ENCODE measurements around the gene TSSK2. TPM values are rescaled to one million over a fixed set of nuclear protein-coding genes. Genes with fewer than 3 reads are reported as not detected.

TSSK2 gene
- total and polyA plus RNA-seq, 4 experiments from 2014 or later = not detected

DNA sequence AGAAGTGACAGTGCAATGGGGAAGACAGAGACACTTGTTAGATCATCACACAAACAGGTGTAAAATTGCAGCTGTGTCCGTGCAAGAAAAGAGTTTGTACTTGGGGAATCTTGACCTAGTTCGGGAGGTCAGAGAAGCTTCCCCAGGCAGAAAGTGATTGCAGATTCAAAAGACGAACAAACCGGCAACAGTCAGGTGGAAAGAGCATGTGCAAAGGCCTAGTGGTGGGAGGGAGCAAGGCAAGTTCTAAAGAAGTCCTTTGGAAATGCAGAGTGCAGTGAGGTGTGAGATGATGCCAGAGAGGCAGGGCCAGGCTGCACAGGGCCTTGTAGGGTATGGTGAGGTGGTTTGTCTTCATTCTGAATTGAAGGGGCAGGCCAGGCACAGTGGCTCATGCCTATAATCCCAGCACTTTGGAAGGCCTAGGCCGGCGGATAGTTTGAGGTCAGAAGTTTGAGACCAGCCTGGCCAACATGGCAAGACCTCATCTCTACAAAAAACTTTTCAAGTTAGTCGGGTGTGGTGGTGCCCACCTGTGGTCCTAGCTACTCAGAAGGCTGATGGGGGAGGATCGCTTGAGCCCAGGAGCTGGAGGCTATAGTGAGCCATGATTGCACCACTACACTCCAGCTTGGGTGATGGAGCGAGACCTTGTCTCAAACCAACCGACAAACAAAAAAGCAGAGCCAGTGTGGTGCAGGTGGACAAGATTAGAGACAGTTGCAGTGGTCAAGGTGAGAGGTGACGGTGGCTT lies 15.3 kb downstream of the TSSK2 start:
- Mint-ChIP-seq H3K27ac (peak overlapping the region in 4 of 7 donors; percentile 4 to 69 (median 7)), H3K36me3 (peaks cover 1 to 17% of the 10 kb centered on the region in 2 donors), H3K4me1 (peaks cover 14 to 33% (median 23%) of the 10 kb centered on the region in 4 donors), H3K4me3 (peak overlapping the region in 1 of 8 donors; percentile 23), H3K27me3 (peaks cover 8 to 14% of the 10 kb centered on the region in 2 donors), H3K9me3 (peaks cover 0 to 1% (median 0%) of the 10 kb centered on the region in 8 donors)
- Histone ChIP-seq H3K9me3 (ENCODE audit: control insufficient read depth in 1 of 2, low read length in 2 of 2) (no peaks in the 10 kb centered on the region), H3K36me3 (ENCODE audit: insufficient read depth, low read length) (peaks cover 9% of the 10 kb centered on the region), H3K27me3 (ENCODE audit: insufficient read depth, low read length) (peaks cover 14% of the 10 kb centered on the region), H3K4me1 (ENCODE audit: insufficient read depth, low read length) (peaks cover 12% of the 10 kb centered on the region), H3K27ac (ENCODE audit: low read depth, low read length) (no peak overlapping the region), H3K4me3 (ENCODE audit: low read length in 2 of 2) (no peak overlapping the region)
- DNase-seq = no peak
- CTCF ChIA-PET (ENCODE audit: partially characterized antibody) = interaction anchor here (0.8 to 2.6 kb wide), 6 partner anchors 8 to 486 kb away, joined by 3 to 13 read pairs (median 8); partner anchors contain the start of genes CDC45 and UFD1
- intact Hi-C loops (cut with micrococcal nuclease) = no loop called here
- POLR2A ChIA-PET (ENCODE audit: partially characterized antibody) = no interaction called here

DNA sequence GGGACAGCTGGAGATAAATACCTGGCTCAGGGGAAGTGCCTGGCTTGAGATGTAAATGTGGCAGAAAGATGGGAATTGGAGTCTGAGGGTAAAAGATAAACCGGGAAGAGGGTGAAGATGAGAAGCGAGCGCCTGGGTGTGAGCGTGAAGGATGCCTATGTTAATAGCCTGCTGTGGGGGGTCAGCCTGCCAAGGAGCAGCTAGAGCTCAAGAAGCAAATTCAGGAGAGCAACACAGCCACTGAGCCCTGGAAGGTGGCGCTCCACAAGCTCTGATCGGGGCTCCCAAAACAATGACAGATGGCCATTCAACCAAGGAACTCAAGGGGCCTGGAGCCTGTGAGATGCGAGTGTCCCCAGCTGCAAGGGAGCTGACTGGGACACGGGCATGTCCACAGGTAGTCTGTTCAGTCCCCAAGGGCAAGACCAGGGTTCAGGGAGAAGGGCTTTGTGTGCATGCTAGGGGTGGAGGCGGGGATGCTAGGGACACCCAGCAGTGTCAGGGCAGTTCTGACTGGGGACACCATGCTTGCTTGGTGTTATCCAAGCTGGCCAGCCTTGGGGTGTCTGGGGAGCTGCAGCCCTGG lies 16.2 kb downstream of the TSSK2 start:
- Mint-ChIP-seq H3K9me3 (peaks cover 0 to 6% (median under 1%) of the 10 kb centered on the region in 8 donors), H3K4me3 (peak overlapping the region in 1 of 8 donors; percentile 30), H3K36me3 (peaks cover 0 to 10% of the 10 kb centered on the region in 2 donors), H3K4me1 (peaks cover 17 to 41% (median 27%) of the 10 kb centered on the region in 4 donors), H3K27me3 (peaks cover 15 to 22% of the 10 kb centered on the region in 2 donors), H3K27ac (peak overlapping the region in 3 of 7 donors; percentile 5 to 69 (median 55))
- Histone ChIP-seq H3K4me3 (ENCODE audit: low read length in 2 of 2) (no peak overlapping the region), H3K4me1 (ENCODE audit: insufficient read depth, low read length) (peaks cover 12% of the 10 kb centered on the region), H3K27ac (ENCODE audit: low read depth, low read length) (no peak overlapping the region), H3K27me3 (ENCODE audit: insufficient read depth, low read length) (peaks cover 23% of the 10 kb centered on the region), H3K36me3 (ENCODE audit: insufficient read depth, low read length) (peaks cover 4% of the 10 kb centered on the region), H3K9me3 (ENCODE audit: control insufficient read depth in 1 of 2, low read length in 2 of 2) (no peaks in the 10 kb centered on the region)
- intact Hi-C loops (cut with micrococcal nuclease) = no loop called here
- CTCF ChIA-PET (ENCODE audit: partially characterized antibody) = interaction anchor here (2.3 kb wide), 1 partner anchor 483 kb away, joined by 13 read pairs; no protein-coding TSS in a partner anchor
- no peak for DNase-seq
- POLR2A ChIA-PET (ENCODE audit: partially characterized antibody) = interaction anchor here (2.0 kb wide), 1 partner anchor 483 kb away, joined by 6 read pairs; no protein-coding TSS in a partner anchor

DNA sequence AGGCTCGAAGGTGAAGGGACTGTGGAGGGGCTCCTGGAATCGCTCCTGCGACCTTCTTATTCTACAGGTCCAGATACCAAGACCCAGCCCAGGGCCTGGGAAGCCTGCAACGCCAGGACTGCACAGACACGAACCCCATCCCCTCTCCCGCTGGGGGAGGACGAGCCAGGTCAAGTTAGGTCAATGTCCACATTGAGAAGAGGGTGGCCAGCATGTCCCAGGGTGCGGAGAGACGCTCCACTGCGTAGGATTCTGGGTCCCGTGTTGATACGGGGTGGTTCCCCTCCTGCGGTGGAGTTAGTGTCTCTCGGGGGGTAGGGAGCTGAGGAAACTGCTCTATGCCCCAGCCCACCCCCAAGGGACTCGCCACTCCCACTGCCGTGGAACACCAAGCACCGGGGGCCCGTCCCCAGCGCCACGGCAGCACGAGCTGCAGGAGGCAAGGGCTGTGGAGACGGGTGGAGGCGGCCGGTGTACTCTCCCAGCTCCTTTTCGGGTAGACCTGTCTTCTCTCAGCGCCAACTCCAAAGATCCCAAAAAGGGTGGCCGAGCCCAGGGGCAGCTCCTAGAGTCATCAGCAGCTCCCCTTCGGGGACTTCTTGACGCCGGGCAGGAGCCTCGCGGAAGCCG lies 17.4 kb downstream of the TSSK2 start:
- ChIA-PET CTCF (ENCODE audit: partially characterized antibody) (no interaction called here), POLR2A (ENCODE audit: partially characterized antibody) (interaction anchor here (2.0 kb wide), 1 partner anchor 482 kb away, joined by 6 read pairs; no protein-coding TSS in a partner anchor)
- no peak for DNase-seq
- peaks cover 0 to 10% of the 10 kb centered on the region in 2 donors for H3K36me3 Mint-ChIP-seq
- Histone ChIP-seq H3K9me3 (ENCODE audit: control insufficient read depth in 1 of 2, low read length in 2 of 2) (no peaks in the 10 kb centered on the region), H3K36me3 (ENCODE audit: insufficient read depth, low read length) (no peaks in the 10 kb centered on the region), H3K4me3 (ENCODE audit: low read length in 2 of 2) (no peak overlapping the region), H3K27ac (ENCODE audit: low read depth, low read length) (no peak overlapping the region), H3K27me3 (ENCODE audit: insufficient read depth, low read length) (peaks cover 23% of the 10 kb centered on the region), H3K4me1 (ENCODE audit: insufficient read depth, low read length) (peaks cover 7% of the 10 kb centered on the region)
- peak overlapping the region in 5 of 8 donors; percentile 10 to 78 (median 57) for H3K4me3 Mint-ChIP-seq
- H3K9me3 Mint-ChIP-seq = peaks cover 0 to 7% (median under 1%) of the 10 kb centered on the region in 8 donors
- no peak overlapping the region for H3K27ac Mint-ChIP-seq
- H3K27me3 Mint-ChIP-seq = peaks cover 22 to 28% of the 10 kb centered on the region in 2 donors
- peaks cover 14 to 32% (median 23%) of the 10 kb centered on the region in 4 donors for H3K4me1 Mint-ChIP-seq
- intact Hi-C loops (cut with micrococcal nuclease) = no loop called here

DNA sequence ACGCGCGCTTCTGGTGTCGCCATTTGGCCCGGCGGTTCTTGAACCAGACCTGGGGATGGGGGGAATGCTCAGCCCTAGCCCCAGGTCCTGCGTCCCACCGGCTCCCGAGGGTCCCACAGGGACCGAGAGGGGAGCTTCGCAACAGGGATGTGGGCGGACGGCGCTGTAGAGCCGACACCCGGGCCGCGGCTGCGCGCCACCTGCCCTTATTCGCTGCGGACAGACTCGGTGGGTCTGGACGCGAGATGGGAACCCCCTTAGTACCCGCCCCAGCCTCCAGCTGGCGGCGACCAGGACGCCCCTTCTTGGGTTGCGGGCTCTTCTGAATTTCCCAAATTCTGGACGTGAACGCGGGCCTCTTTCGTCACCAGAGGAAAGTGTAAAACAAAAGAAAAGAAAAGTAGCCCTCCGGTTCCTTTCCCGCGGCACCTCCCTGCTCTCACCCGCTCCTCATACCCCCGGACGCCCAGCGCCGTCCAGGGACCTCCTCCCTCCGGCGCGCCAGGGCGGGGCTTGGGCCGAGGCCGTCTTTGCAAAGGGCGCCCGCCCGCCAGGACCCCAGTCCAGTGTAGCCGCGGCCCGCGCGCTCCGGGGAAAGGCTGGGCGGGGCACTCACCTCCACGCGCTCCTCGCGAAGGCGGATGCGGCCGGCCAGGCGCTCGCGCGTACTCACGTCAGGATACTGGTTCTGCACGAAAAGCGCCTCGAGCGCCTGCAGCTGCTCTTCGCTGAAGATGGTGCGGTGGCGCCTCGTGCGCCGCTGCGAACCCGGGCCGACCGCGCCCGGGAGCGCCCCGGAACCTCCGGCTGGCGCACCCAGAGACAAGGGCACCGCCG lies 18.2 kb downstream of the TSSK2 start:
- Mint-ChIP-seq H3K36me3 (peaks cover 0 to 5% of the 10 kb centered on the region in 2 donors), H3K9me3 (peaks cover 0 to 11% (median under 1%) of the 10 kb centered on the region in 8 donors), H3K27ac (no peak overlapping the region), H3K27me3 (peaks cover 26 to 31% of the 10 kb centered on the region in 2 donors), H3K4me1 (peaks cover 9 to 25% (median 17%) of the 10 kb centered on the region in 4 donors), H3K4me3 (peak overlapping the region; percentile 10 to 78 (median 60))
- H3K27me3 ChIP-seq (ENCODE audit: insufficient read depth, low read length) = peaks cover 23% of the 10 kb centered on the region
- no peaks in the 10 kb centered on the region for H3K36me3 ChIP-seq (ENCODE audit: insufficient read depth, low read length)
- peak in 4 of 5 donors; percentile 39 to 56 (median 46) for DNase-seq
- ChIA-PET CTCF (ENCODE audit: partially characterized antibody) (no interaction called here), POLR2A (ENCODE audit: partially characterized antibody) (interaction anchor here (2.0 kb wide), 1 partner anchor 481 kb away, joined by 6 read pairs; no protein-coding TSS in a partner anchor)
- peak overlapping the region in 1 of 2 donors; percentile 14 for H3K4me3 ChIP-seq (ENCODE audit: low read length in 2 of 2)
- intact Hi-C loops (cut with micrococcal nuclease) = no loop called here
- no peak overlapping the region for H3K27ac ChIP-seq (ENCODE audit: low read depth, low read length)
- no peaks in the 10 kb centered on the region for H3K4me1 ChIP-seq (ENCODE audit: insufficient read depth, low read length)
- no peaks in the 10 kb centered on the region for H3K9me3 ChIP-seq (ENCODE audit: control insufficient read depth in 1 of 2, low read length in 2 of 2)

DNA sequence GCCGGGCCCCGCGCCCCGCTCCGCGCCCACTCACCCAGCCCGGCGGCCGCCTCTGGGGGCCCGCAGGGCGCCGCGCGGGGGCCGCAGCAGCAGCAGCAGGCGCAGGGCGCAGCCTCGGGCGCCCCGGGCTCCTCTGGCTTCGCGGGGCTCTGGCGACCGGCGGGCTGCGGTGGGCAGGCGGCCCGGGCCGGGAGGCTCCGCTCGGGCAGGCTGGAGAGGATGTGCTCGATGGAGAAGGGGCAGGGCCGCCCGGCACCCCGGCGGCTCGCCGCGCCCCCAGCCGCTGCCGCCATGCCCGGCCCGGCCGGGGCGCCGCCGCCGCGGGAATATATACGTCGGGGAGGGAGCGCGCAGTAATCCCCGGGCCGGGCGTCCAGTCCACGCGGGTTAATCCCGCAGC lies 18.9 kb downstream of the TSSK2 start, which contains the start of gene GSC2:
Gene GSC2 (minus strand): TSS at position 302 of the 400 bp plus-strand sequence. CDS start 9 bp downstream, at position 293.
- intact Hi-C loops (cut with micrococcal nuclease) = no loop called here
- H3K4me3 ChIP-seq (ENCODE audit: low read length in 2 of 2) = peak within 1 kb of the TSS in 1 of 2 donors; percentile 14
- no peaks in the 10 kb centered on the region for H3K9me3 ChIP-seq (ENCODE audit: control insufficient read depth in 1 of 2, low read length in 2 of 2)
- H3K4me1 ChIP-seq (ENCODE audit: insufficient read depth, low read length) = no peaks in the 10 kb centered on the region
- Mint-ChIP-seq H3K9me3 (peaks cover 0 to 11% (median under 1%) of the 10 kb centered on the region in 8 donors), H3K4me1 (peaks cover 5 to 18% (median 11%) of the 10 kb centered on the region in 4 donors), H3K4me3 (peak within 1 kb of the TSS; percentile 59 to 83 (median 74)), H3K36me3 (no peaks in the 10 kb centered on the region), H3K27me3 (peaks cover 27 to 33% of the 10 kb centered on the region in 2 donors), H3K27ac (peak within 1 kb of the TSS in 1 of 7 donors; percentile 73)
- no peak within 1 kb of the TSS for H3K27ac ChIP-seq (ENCODE audit: low read depth, low read length)
- H3K27me3 ChIP-seq (ENCODE audit: insufficient read depth, low read length) = peaks cover 23% of the 10 kb centered on the region
- CTCF ChIA-PET (ENCODE audit: partially characterized antibody) = no interaction called here
- POLR2A ChIA-PET (ENCODE audit: partially characterized antibody) = no interaction called here
- H3K36me3 ChIP-seq (ENCODE audit: insufficient read depth, low read length) = no peaks in the 10 kb centered on the region
- no peak for DNase-seq

DNA sequence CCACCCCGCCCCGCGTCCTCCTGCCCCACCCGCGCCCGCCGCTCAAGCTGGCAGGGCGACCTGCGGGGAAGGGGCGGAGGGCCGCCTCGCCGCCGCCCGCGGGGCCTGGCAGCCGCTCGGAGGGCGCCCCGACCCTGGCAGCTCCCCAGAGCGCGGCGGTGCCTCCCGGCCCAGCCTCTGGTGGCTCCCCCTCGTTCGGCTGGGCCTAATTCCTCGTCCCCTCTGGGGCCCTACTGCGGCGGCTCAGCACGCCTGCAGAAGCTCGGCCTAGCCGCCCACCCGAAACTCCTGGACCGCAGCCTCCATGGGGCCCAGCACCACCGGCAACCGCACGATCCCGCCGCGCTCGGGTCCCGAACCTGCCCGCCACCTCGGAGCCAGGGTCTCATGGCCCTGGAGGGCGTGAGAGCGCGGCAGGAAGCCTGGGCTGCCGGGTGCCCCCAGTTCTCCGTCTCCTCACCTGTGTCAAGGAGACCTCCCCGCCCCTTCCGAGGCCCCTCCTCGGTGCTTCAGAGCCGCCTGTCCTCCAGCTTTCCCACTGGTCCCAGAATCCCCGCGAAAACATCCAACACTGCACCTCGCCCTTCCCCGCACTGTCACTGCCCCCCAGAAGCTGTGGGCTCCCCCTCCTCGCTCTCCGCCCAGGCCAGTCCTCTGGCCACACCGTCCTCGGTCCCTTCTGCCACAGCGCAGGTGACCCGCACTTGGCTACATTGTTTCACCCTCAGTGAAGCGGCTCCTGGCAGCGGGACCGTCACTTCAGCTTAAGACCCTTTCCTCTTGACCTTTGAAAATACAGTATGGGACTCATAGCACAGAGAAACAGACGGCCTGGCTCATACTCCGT lies 19.6 kb downstream of the TSSK2 start:
- intact Hi-C loops (cut with micrococcal nuclease) = no loop called here
- H3K27me3 ChIP-seq (ENCODE audit: insufficient read depth, low read length) = peaks cover 23% of the 10 kb centered on the region
- H3K9me3 ChIP-seq (ENCODE audit: control insufficient read depth in 1 of 2, low read length in 2 of 2) = no peaks in the 10 kb centered on the region
- Mint-ChIP-seq H3K27me3 (peaks cover 27 to 33% of the 10 kb centered on the region in 2 donors), H3K4me1 (peaks cover 5 to 18% (median 11%) of the 10 kb centered on the region in 4 donors), H3K27ac (peak overlapping the region in 1 of 7 donors; percentile 73), H3K4me3 (peak overlapping the region; percentile 5 to 83 (median 62)), H3K36me3 (no peaks in the 10 kb centered on the region), H3K9me3 (peaks cover 0 to 11% (median under 1%) of the 10 kb centered on the region in 8 donors)
- no peak for DNase-seq
- ChIA-PET POLR2A (ENCODE audit: partially characterized antibody) (no interaction called here), CTCF (ENCODE audit: partially characterized antibody) (no interaction called here)
- H3K4me1 ChIP-seq (ENCODE audit: insufficient read depth, low read length) = no peaks in the 10 kb centered on the region
- no peaks in the 10 kb centered on the region for H3K36me3 ChIP-seq (ENCODE audit: insufficient read depth, low read length)
- no peak overlapping the region for H3K4me3 ChIP-seq (ENCODE audit: low read length in 2 of 2)
- H3K27ac ChIP-seq (ENCODE audit: low read depth, low read length) = no peak overlapping the region
